ENCODE results near the gene GXYLT2. TPM values are rescaled to one million over a fixed set of nuclear protein-coding genes. Genes with fewer than 3 reads are reported as not detected.

The GXYLT2 gene
- polyA plus RNA-seq, 1 experiment = 5.7 TPM

DNA sequence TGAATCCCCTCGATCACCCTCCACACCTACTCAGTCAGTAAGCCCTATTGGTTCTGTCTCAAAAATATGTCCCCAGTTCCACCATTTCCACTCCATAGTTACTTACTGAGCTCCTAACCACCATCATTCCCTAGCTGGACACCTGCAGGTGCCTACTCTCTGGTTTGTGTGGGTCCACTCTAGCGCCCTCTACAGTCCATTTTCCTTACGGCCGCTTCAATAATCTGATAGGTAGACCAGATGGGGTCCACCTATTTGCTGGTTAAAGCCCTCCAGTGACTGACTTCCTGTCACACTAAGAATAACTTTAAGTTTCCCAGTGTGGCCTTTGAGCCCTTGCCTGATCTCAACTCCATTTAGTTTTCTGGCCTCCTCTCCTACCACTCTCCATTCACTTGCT, 5.0 kb downstream of the GXYLT2 start:
- POLR2A ChIA-PET = no interaction called here
- no peak for DNase-seq (ENCODE audit: low read depth)
- Histone ChIP-seq H3K27me3 (ENCODE audit: control insufficient read depth, insufficient read depth, low read length) (no peaks in the 10 kb centered on the region), H3K4me3 (ENCODE audit: low read depth, low read length) (no peak overlapping the region), H3K36me3 (ENCODE audit: control insufficient read depth, insufficient read depth, low read length) (no peaks in the 10 kb centered on the region)
- CTCF ChIA-PET = interaction anchor here (1.2 to 1.8 kb wide), 3 partner anchors 20 to 42 kb away, joined by 3 to 9 read pairs (median 5); no protein-coding TSS in a partner anchor
- TF ChIP-seq, protein P1, sequence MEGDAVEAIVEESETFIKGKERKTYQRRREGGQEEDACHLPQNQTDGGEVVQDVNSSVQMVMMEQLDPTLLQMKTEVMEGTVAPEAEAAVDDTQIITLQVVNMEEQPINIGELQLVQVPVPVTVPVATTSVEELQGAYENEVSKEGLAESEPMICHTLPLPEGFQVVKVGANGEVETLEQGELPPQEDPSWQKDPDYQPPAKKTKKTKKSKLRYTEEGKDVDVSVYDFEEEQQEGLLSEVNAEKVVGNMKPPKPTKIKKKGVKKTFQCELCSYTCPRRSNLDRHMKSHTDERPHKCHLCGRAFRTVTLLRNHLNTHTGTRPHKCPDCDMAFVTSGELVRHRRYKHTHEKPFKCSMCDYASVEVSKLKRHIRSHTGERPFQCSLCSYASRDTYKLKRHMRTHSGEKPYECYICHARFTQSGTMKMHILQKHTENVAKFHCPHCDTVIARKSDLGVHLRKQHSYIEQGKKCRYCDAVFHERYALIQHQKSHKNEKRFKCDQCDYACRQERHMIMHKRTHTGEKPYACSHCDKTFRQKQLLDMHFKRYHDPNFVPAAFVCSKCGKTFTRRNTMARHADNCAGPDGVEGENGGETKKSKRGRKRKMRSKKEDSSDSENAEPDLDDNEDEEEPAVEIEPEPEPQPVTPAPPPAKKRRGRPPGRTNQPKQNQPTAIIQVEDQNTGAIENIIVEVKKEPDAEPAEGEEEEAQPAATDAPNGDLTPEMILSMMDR (IDR thresholded peaks at IDR 0.05; ENCODE audit: insufficient read depth, low read depth, low read length) = 0 out of 2 replicates have a peak, but pooled peaks have one; percentile 13

- CTCF ChIA-PET = interaction anchor here (2.0 kb wide), 1 partner anchor 8 kb away, joined by 6 read pairs; no protein-coding TSS in a partner anchor
- Histone ChIP-seq H3K36me3 (ENCODE audit: control insufficient read depth, insufficient read depth, low read length) (no peaks in the 10 kb centered on the region), H3K27me3 (ENCODE audit: control insufficient read depth, insufficient read depth, low read length) (no peaks in the 10 kb centered on the region), H3K4me3 (ENCODE audit: low read depth, low read length) (no peak overlapping the region)
- POLR2A ChIA-PET = no interaction called here
- DNase-seq (ENCODE audit: low read depth) = no peak
- TF ChIP-seq, protein P1 (IDR thresholded peaks at IDR 0.05; ENCODE audit: insufficient read depth, low read depth, low read length) = no peak
These were observed 7.2 kb downstream of the GXYLT2 start for GRCh38 chr3:72894976-72895552.

GRCh38 chr3:72896996-72897757, 9.3 kb downstream of the GXYLT2 start:
- ChIA-PET POLR2A (no interaction called here), CTCF (interaction anchor here (1.8 to 3.8 kb wide), 3 partner anchors 10 to 46 kb away, joined by 7 to 10 read pairs (median 7); partner anchors contain the start of gene GXYLT2)
- no peaks in the 10 kb centered on the region for H3K27me3 ChIP-seq (ENCODE audit: control insufficient read depth, insufficient read depth, low read length)
- no peaks in the 10 kb centered on the region for H3K36me3 ChIP-seq (ENCODE audit: control insufficient read depth, insufficient read depth, low read length)
- peak; percentile 41 for DNase-seq (ENCODE audit: low read depth)
- no peak overlapping the region for H3K4me3 ChIP-seq (ENCODE audit: low read depth, low read length)
- TF ChIP-seq, protein P1 (IDR thresholded peaks at IDR 0.05; ENCODE audit: insufficient read depth, low read depth, low read length) = no peak

GRCh38 chr3:72897758-72898007, 9.8 kb downstream of the GXYLT2 start:
- Histone ChIP-seq H3K36me3 (ENCODE audit: control insufficient read depth, insufficient read depth, low read length) (no peaks in the 10 kb centered on the region), H3K4me3 (ENCODE audit: low read depth, low read length) (no peak overlapping the region), H3K27me3 (ENCODE audit: control insufficient read depth, insufficient read depth, low read length) (no peaks in the 10 kb centered on the region)
- DNase-seq (ENCODE audit: low read depth) = no peak
- TF ChIP-seq, protein P1 (IDR thresholded peaks at IDR 0.05; ENCODE audit: insufficient read depth, low read depth, low read length) = no peak
- ChIA-PET CTCF (interaction anchor here (2.5 to 3.8 kb wide), 2 partner anchors 10 to 11 kb away, joined by 7 to 10 read pairs; partner anchors contain the start of gene GXYLT2), POLR2A (no interaction called here)

GRCh38 chr3:72899349-72899765, 11.5 kb downstream of the GXYLT2 start:
- POLR2A ChIA-PET = no interaction called here
- H3K36me3 ChIP-seq (ENCODE audit: control insufficient read depth, insufficient read depth, low read length) = no peaks in the 10 kb centered on the region
- H3K4me3 ChIP-seq (ENCODE audit: low read depth, low read length) = no peak overlapping the region
- no peaks in the 10 kb centered on the region for H3K27me3 ChIP-seq (ENCODE audit: control insufficient read depth, insufficient read depth, low read length)
- CTCF ChIA-PET = interaction anchor here (1.1 to 3.8 kb wide), 2 partner anchors 9 to 13 kb away, joined by 3 to 10 read pairs; no protein-coding TSS in a partner anchor
- TF ChIP-seq, protein P1 (IDR thresholded peaks at IDR 0.05; ENCODE audit: insufficient read depth, low read depth, low read length) = no peak
- no peak for DNase-seq (ENCODE audit: low read depth)

Measured in BJ (cell line).